Upper lobe of left lung (tissue), 6 donors: ENCODE results near the gene TCF7L2. TPM values are rescaled to one million over a fixed set of nuclear protein-coding genes. Genes with fewer than 3 reads are reported as not detected.

Experiments used
- ATAC-seq, 2 donors: fragments of 200-7000 bp; cut with Tn5 transposase; one replicate each; pipeline ENCODE4 v1.9.1; 2022; ENCODE audit warnings: mild to moderate bottlenecking in 2 of 2, moderate library complexity in 2 of 2; ENCODE audit not compliant: low FRiP score in 2 of 2
- DNase-seq, 2 donors: peaks; one replicate each; pipeline ENCODE4 v3.0.0-alpha.2; 2019 to 2020
- H3K27ac ChIP-seq, 4 donors: fragments of 200-600 bp; sonication (generic); one replicate each; pipeline ENCODE4 v1.5.1; 2016 to 2019
- H3K27me3 ChIP-seq, 4 donors: fragments of 200-600 bp; sonication (generic); one replicate each; pipeline ENCODE4 v1.5.1; 2017 to 2019
- H3K36me3 ChIP-seq, 4 donors: fragments of 200-600 bp; sonication (generic); one replicate each; pipeline ENCODE4 v1.5.1; 2016 to 2019
- H3K4me1 ChIP-seq, 4 donors: fragments of 200-600 bp; sonication (generic); one replicate each; pipeline ENCODE4 v1.5.1; 2018 to 2019
- H3K4me3 ChIP-seq, 4 donors: fragments of 200-600 bp; sonication (generic); one replicate each; pipeline ENCODE4 v1.5.1; 2017 to 2019; ENCODE audit warnings: mild to moderate bottlenecking in 2 of 4, moderate library complexity in 1 of 4
- H3K9me3 ChIP-seq, 4 donors: fragments of 200-600 bp; sonication (generic); one replicate each; pipeline ENCODE4 v1.5.1; 2018 to 2019
- EP300 ChIP-seq, 4 donors: sonication (generic); formaldehyde crosslinking; IDR thresholded peaks; one replicate each; pipeline ENCODE4 v1.5.1; 2017; ENCODE audit warnings: antibody characterized with exemption in 4 of 4, control low read depth in 2 of 4
- POLR2A ChIP-seq, 4 donors: fragments of 450-650 bp; IDR thresholded peaks; one replicate each; pipeline ENCODE4 v1.5.1; 2016 to 2017; ENCODE audit warnings: antibody characterized with exemption in 4 of 4, mild to moderate bottlenecking in 2 of 4
- POLR2AphosphoS5 ChIP-seq, 2 donors: sonication (generic); formaldehyde crosslinking; IDR thresholded peaks; one replicate each; pipeline ENCODE4 v1.5.1; 2017; ENCODE audit warnings: antibody characterized with exemption in 2 of 2
- WGBS, 2 donors: methylation state at CpG; one replicate each; pipeline ENCODE4 v1.1.5; 2017 to 2018; 5-methylcytosine and 5-hydroxymethylcytosine counted together
- total RNA-seq, 6 donors: library from RNA; depleted of rRNA in 4 of 6; stranded (reverse); fragments of >200 nt in 4 of 6; gene quantifications; one replicate each; pipeline versions ENCODE4 v1.1.0 to v1.2.1, GENCODE V29; 2016 to 2021
- TF ChIP-seq, protein P1 (sequence below), 6 experiments: fragments of 450-650 bp in 4 of 6; fragments of 200-600 bp in 2 of 6; sonication (generic) in 2 of 6; IDR thresholded peaks; one replicate each; pipeline ENCODE4 v1.5.1; 2016 to 2019; ENCODE audit warnings: antibody characterized with exemption in 6 of 6
- donor health status: DM: no; HTN: no; CAD: no; lungs with moderate emphysema.
- donor health status: DM: no; HTN: yes; CAD: no; lungs with severe emphysema.

The TCF7L2 gene
- total RNA-seq, 6 donors from 2014 or later = 15.5 to 80.3 (median 48.1) TPM

DNA sequence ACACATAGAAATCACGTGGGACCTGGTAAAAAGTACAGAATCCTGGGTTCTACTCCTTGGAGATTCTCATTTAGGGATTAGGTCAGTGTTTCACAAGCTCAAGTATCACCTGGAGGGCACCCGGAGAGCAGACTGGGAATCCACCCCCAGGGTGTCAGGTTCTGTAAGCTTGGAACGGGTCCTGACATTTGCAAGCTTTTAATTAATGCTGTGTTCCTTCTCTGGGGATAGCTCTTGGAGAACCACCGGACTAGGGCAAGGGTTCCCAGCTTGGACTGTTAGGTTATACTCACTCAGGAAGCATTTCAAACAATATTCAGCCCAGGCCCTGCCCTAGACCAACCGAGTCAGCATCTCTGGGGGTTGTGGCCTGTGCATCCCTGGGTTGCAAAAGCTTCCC lies 23.0 kb downstream of the TCF7L2 start:
- Histone ChIP-seq H3K27ac (no peak overlapping the region), H3K4me3 (no peak overlapping the region), H3K27me3 (no peaks in the 10 kb centered on the region), H3K36me3 (peaks cover 3 to 19% (median 6%) of the 10 kb centered on the region in 4 donors), H3K9me3 (no peaks in the 10 kb centered on the region), H3K4me1 (no peaks in the 10 kb centered on the region)
- no peak for DNase-seq
- TF ChIP-seq, protein P1, sequence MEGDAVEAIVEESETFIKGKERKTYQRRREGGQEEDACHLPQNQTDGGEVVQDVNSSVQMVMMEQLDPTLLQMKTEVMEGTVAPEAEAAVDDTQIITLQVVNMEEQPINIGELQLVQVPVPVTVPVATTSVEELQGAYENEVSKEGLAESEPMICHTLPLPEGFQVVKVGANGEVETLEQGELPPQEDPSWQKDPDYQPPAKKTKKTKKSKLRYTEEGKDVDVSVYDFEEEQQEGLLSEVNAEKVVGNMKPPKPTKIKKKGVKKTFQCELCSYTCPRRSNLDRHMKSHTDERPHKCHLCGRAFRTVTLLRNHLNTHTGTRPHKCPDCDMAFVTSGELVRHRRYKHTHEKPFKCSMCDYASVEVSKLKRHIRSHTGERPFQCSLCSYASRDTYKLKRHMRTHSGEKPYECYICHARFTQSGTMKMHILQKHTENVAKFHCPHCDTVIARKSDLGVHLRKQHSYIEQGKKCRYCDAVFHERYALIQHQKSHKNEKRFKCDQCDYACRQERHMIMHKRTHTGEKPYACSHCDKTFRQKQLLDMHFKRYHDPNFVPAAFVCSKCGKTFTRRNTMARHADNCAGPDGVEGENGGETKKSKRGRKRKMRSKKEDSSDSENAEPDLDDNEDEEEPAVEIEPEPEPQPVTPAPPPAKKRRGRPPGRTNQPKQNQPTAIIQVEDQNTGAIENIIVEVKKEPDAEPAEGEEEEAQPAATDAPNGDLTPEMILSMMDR (IDR thresholded peaks at IDR 0.05) = no peak
- TF ChIP-seq POLR2A (IDR thresholded peaks at IDR 0.05) = no peak
- TF ChIP-seq EP300 (IDR thresholded peaks at IDR 0.05) = no peak
- TF ChIP-seq POLR2AphosphoS5 (IDR thresholded peaks at IDR 0.05) = no peak
- ATAC-seq = no peak
- WGBS, 2 donors = 84 to 88% methylated on average over 5 of the region's 5 CpGs

DNA sequence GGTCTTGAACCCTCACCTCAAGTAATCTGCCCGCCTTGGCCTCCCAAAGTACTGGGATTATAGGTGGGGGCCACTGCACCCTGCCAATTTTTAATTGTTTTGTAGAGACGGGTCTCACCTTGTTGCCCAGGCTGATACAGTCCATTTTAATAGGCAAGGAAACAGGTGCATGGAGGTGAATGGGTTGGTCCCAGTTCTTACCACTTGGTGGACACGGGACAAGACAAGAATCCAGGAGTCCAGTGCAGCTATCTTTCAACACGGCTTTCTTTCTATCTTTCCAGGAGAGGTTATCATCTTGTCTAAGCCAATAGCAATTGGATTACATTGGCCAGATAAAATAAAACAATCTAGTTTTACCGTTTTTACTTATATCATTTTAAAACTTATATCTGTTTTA lies 23.8 kb downstream of the TCF7L2 start:
- 91 to 96% methylated on average over 5 of the region's 5 CpGs for whole genome bisulfite sequencing, 2 donors
- ATAC-seq = no peak
- no peaks in the 10 kb centered on the region for H3K4me1 ChIP-seq
- H3K9me3 ChIP-seq = no peaks in the 10 kb centered on the region
- H3K27ac ChIP-seq = no peak overlapping the region
- H3K27me3 ChIP-seq = no peaks in the 10 kb centered on the region
- TF ChIP-seq, protein P1 (IDR thresholded peaks at IDR 0.05) = no peak
- TF ChIP-seq EP300 (IDR thresholded peaks at IDR 0.05) = no peak
- no peak for TF ChIP-seq POLR2A (IDR thresholded peaks at IDR 0.05)
- TF ChIP-seq POLR2AphosphoS5 (IDR thresholded peaks at IDR 0.05) = no peak
- no peak overlapping the region for H3K4me3 ChIP-seq
- H3K36me3 ChIP-seq = peaks cover 0 to 11% (median 3%) of the 10 kb centered on the region in 4 donors
- no peak for DNase-seq

DNA sequence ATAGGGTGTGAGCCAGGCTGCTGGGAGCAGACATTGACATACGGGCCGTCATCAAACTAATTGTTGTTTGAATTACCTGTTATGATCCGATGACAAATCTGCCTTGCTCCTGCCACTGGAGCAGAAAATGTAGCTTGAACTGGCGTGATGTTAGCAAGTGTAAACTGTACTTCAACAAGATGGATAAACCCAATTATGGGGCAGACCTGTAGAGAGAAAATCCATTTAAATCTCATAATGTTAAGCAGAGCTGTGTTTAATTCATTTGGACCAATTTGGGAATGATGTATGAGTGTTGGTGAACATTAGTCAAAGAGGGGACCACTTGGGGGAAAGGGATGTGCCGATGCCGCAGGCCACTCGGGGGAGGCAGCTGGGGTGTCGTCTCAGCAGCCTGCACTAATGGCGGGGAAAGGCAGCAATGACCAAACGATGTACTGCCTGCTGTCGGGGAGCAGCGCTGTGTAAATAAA lies 27.4 kb downstream of the TCF7L2 start:
- no peak for ATAC-seq

DNA sequence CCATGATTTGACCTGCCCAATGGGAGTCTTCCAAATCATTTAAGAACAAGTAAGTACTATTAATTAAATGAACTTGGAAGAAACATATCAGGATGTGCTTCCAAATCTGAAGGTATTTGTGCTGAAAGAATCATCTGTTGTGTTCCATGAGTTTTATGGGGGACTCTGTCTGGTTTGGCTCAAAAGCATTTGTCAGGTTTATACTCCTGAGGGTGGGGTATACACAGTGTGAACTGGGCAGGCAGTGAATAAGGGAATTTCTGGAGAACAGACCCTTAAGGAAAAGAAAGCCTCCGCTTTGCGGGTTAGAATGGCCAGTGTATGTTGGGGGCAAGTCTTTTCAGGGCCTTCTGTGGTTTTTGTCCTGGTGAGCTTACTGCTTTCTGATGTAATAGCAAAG lies 29.9 kb downstream of the TCF7L2 start:
- DNase-seq (no peak), ATAC-seq (no peak)
- H3K27ac ChIP-seq = no peak overlapping the region
- no peaks in the 10 kb centered on the region for H3K36me3 ChIP-seq
- no peaks in the 10 kb centered on the region for H3K27me3 ChIP-seq
- H3K9me3 ChIP-seq = no peaks in the 10 kb centered on the region
- H3K4me3 ChIP-seq = no peak overlapping the region
- TF ChIP-seq, protein P1 (IDR thresholded peaks at IDR 0.05) = no peak
- TF ChIP-seq POLR2AphosphoS5 (IDR thresholded peaks at IDR 0.05) (no peak), EP300 (IDR thresholded peaks at IDR 0.05) (no peak), POLR2A (IDR thresholded peaks at IDR 0.05) (no peak)
- WGBS, 2 donors = 98 to 100% methylated on average over 2 of the region's 2 CpGs
- H3K4me1 ChIP-seq = peaks cover 0 to 7% (median 3%) of the 10 kb centered on the region in 4 donors

More for the DNA sequence above, 27.4 kb downstream of the TCF7L2 start:
- Histone ChIP-seq H3K27ac (no peak overlapping the region), H3K4me1 (peaks cover 0 to 7% (median 0%) of the 10 kb centered on the region in 4 donors), H3K4me3 (no peak overlapping the region), H3K27me3 (no peaks in the 10 kb centered on the region), H3K9me3 (no peaks in the 10 kb centered on the region), H3K36me3 (peaks cover 0 to 5% (median under 1%) of the 10 kb centered on the region in 4 donors)
- peak in 1 of 2 donors; percentile 38 for DNase-seq
- TF ChIP-seq EP300 (IDR thresholded peaks at IDR 0.05) = no peak
- TF ChIP-seq POLR2A (IDR thresholded peaks at IDR 0.05) = no peak
- 92 to 95% methylated on average over 12 of the region's 12 CpGs for WGBS, 2 donors

DNA sequence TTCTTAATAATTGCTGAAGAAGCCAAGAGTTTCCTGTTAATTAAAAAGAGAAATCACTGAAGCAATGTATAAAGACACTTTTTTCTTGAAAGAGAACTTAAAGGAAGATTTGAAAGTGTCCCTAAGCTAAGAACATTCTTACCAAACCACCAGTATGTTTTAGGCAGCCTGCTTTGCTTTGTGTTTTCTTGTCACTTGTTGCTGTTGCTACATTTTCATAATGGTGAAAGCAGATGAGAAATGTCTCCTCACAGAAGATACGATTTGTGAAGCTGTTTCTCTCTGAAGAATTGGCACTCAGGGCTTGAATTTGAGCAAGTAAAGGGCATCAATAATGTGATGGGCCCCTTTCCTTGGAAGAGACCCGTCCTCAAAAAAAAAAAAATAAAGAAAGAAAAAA lies 30.9 kb downstream of the TCF7L2 start:
- no peak overlapping the region for H3K27ac ChIP-seq
- H3K36me3 ChIP-seq = no peaks in the 10 kb centered on the region
- H3K4me1 ChIP-seq = peaks cover 0 to 15% (median 11%) of the 10 kb centered on the region in 4 donors
- TF ChIP-seq POLR2A (IDR thresholded peaks at IDR 0.05) = no peak
- TF ChIP-seq POLR2AphosphoS5 (IDR thresholded peaks at IDR 0.05) = no peak
- TF ChIP-seq, protein P1 (IDR thresholded peaks at IDR 0.05) = no peak
- no peak for TF ChIP-seq EP300 (IDR thresholded peaks at IDR 0.05)
- H3K9me3 ChIP-seq = no peaks in the 10 kb centered on the region
- ATAC-seq = no peak
- no peak overlapping the region for H3K4me3 ChIP-seq
- WGBS, 2 donors = 69 to 73% methylated on average over 2 of the region's 2 CpGs
- DNase-seq = no peak
- H3K27me3 ChIP-seq = no peaks in the 10 kb centered on the region
